ENCODE data around the gene GRIK4.

DNA sequence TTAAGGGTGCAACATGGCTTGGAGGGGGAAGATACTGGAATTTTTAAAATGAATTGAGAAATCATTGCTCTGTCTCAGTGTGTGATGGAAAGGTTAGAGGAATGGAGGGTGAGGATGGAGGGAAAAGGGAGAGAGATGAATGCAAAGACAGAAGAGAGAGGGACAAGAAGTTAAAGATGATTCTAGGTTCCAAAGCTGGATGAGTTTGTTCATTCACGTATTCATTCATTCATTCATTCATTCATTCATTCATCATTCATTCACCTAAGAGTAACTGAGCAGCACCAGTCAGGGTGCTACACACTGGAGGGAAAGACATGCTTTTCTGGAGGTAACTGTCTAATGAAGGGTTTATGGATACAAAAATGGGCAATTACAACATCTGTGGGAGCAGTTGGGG lies 209.2 kb downstream of the GRIK4 start:
- no peak for TF ChIP-seq GABPA (IDR thresholded peaks at IDR 0.05 in 1 of 2, conservative IDR thresholded peaks at IDR 0.05 in 1 of 2)
- TF ChIP-seq, protein P1, sequence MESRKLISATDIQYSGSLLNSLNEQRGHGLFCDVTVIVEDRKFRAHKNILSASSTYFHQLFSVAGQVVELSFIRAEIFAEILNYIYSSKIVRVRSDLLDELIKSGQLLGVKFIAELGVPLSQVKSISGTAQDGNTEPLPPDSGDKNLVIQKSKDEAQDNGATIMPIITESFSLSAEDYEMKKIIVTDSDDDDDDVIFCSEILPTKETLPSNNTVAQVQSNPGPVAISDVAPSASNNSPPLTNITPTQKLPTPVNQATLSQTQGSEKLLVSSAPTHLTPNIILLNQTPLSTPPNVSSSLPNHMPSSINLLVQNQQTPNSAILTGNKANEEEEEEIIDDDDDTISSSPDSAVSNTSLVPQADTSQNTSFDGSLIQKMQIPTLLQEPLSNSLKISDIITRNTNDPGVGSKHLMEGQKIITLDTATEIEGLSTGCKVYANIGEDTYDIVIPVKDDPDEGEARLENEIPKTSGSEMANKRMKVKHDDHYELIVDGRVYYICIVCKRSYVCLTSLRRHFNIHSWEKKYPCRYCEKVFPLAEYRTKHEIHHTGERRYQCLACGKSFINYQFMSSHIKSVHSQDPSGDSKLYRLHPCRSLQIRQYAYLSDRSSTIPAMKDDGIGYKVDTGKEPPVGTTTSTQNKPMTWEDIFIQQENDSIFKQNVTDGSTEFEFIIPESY (IDR thresholded peaks at IDR 0.05) = no peak
- TF ChIP-seq, protein P2, sequence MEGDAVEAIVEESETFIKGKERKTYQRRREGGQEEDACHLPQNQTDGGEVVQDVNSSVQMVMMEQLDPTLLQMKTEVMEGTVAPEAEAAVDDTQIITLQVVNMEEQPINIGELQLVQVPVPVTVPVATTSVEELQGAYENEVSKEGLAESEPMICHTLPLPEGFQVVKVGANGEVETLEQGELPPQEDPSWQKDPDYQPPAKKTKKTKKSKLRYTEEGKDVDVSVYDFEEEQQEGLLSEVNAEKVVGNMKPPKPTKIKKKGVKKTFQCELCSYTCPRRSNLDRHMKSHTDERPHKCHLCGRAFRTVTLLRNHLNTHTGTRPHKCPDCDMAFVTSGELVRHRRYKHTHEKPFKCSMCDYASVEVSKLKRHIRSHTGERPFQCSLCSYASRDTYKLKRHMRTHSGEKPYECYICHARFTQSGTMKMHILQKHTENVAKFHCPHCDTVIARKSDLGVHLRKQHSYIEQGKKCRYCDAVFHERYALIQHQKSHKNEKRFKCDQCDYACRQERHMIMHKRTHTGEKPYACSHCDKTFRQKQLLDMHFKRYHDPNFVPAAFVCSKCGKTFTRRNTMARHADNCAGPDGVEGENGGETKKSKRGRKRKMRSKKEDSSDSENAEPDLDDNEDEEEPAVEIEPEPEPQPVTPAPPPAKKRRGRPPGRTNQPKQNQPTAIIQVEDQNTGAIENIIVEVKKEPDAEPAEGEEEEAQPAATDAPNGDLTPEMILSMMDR (IDR thresholded peaks at IDR 0.05; ENCODE audit: low read depth, low read length, missing input control) = no peak
- TF ChIP-seq FOXA1 (IDR thresholded peaks at IDR 0.05) = no peak
- TF ChIP-seq SP1 (IDR thresholded peaks at IDR 0.05) = no peak
- TF ChIP-seq RAD21 (IDR thresholded peaks at IDR 0.05) = no peak
- TF ChIP-seq, protein P3, sequence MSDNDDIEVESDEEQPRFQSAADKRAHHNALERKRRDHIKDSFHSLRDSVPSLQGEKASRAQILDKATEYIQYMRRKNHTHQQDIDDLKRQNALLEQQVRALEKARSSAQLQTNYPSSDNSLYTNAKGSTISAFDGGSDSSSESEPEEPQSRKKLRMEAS (IDR thresholded peaks at IDR 0.05) = no peak
- TF ChIP-seq, protein P4, sequence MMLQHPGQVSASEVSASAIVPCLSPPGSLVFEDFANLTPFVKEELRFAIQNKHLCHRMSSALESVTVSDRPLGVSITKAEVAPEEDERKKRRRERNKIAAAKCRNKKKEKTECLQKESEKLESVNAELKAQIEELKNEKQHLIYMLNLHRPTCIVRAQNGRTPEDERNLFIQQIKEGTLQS (IDR thresholded peaks at IDR 0.05) = no peak

All from liver (tissue), 3 donors.